ENCODE measurements around the gene TIMM10.

The TIMM10 gene

DNA sequence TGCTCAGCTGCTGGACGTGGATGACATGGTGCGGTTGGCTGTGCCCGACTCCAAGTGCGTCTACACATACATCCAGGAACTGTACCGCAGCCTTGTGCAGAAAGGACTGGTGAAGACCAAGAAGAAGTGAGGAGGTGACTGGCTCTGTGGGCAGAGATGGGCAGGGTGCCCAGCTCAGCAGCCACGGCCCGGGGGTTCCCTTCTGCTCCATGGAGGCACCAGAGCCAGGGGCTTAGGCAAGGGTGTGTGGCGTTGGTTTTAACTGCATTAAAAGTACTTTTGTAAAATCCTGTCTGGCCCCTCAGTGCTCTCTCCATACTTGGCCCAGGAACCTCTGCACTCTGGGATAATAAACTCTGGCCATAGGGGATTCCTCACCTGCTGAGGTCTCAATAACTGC, 19.4 kb upstream of the TIMM10 start:
- TF ChIP-seq, protein P1, sequence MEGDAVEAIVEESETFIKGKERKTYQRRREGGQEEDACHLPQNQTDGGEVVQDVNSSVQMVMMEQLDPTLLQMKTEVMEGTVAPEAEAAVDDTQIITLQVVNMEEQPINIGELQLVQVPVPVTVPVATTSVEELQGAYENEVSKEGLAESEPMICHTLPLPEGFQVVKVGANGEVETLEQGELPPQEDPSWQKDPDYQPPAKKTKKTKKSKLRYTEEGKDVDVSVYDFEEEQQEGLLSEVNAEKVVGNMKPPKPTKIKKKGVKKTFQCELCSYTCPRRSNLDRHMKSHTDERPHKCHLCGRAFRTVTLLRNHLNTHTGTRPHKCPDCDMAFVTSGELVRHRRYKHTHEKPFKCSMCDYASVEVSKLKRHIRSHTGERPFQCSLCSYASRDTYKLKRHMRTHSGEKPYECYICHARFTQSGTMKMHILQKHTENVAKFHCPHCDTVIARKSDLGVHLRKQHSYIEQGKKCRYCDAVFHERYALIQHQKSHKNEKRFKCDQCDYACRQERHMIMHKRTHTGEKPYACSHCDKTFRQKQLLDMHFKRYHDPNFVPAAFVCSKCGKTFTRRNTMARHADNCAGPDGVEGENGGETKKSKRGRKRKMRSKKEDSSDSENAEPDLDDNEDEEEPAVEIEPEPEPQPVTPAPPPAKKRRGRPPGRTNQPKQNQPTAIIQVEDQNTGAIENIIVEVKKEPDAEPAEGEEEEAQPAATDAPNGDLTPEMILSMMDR (IDR thresholded peaks at IDR 0.05; ENCODE audit: extremely low read depth, missing control alignments) = no peak
- no peak for DNase-seq (ENCODE audit: low spot score)

- TF ChIP-seq, protein P1 (IDR thresholded peaks at IDR 0.05; ENCODE audit: extremely low read depth, missing control alignments) = no peak
- peak; percentile 74 for DNase-seq (ENCODE audit: low spot score)
These were observed 17.4 kb upstream of the TIMM10 start for GRCh38 chr11:57547854-57548377.

- peak; percentile 70 for DNase-seq (ENCODE audit: low spot score)
- TF ChIP-seq, protein P1 (IDR thresholded peaks at IDR 0.05; ENCODE audit: extremely low read depth, missing control alignments) = no peak
These were observed 16.4 kb upstream of the TIMM10 start for GRCh38 chr11:57546869-57547475.

- DNase-seq (ENCODE audit: low spot score) = no peak
- TF ChIP-seq, protein P1 (IDR thresholded peaks at IDR 0.05; ENCODE audit: extremely low read depth, missing control alignments) = no peak
These were observed 15.9 kb upstream of the TIMM10 start for GRCh38 chr11:57546451-57546850.

GRCh38 chr11:57545883-57546282, 15.3 kb upstream of the TIMM10 start:
- TF ChIP-seq, protein P1 (IDR thresholded peaks at IDR 0.05; ENCODE audit: extremely low read depth, missing control alignments) = no peak
- DNase-seq (ENCODE audit: low spot score) = no peak

- DNase-seq (ENCODE audit: low spot score) = no peak
- TF ChIP-seq, protein P1 (IDR thresholded peaks at IDR 0.05; ENCODE audit: extremely low read depth, missing control alignments) = no peak
These were observed 14.0 kb upstream of the TIMM10 start for GRCh38 chr11:57544566-57544965.

GRCh38 chr11:57543593-57543992, 13.0 kb upstream of the TIMM10 start:
- DNase-seq (ENCODE audit: low spot score) = no peak
- TF ChIP-seq, protein P1 (IDR thresholded peaks at IDR 0.05; ENCODE audit: extremely low read depth, missing control alignments) = no peak
